ENCODE data around the gene HOXA10.

Gene HOXA10

DNA sequence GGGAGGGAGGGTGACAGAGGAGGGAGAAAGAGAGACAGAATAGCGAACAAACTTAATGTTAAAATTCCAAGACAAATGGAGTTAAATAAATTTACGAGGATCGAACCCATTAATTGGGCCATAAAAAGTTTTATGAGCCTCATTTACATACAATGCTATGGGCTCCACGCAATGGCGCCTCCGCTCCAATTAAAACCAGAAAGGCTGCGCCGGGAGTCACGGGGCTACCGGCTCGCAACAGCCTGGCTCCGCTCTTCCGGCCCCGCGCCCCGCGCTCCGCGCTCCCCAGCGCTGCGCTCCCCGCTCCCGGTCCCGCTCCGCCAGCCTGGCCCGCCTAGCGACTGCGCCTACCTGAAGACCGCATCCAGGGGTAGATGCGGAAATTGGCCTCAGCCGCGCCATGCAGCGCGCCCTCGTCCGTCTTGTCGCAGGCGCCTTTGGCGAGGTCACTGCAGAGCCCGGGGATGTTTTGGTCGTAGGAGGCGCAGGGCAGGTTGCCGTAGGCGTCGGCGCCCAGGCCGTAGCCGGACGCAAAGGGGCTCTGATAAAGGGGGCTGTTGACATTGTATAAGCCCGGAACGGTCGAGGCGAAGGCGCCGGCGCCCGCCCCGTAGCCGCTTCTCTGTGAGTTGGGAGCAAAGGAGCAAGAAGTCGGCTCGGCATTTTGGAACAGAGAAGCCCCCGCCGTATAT is 18.2 kb downstream of the HOXA10 start:
- Histone ChIP-seq H3K4me1 (ENCODE audit: control insufficient read depth, insufficient read depth, low read length, poor library complexity, severe bottlenecking) (peaks cover 2% of the 10 kb centered on the region), H3K36me3 (ENCODE audit: control insufficient read depth, insufficient read depth, low read length) (no peaks in the 10 kb centered on the region), H3K9me3 (ENCODE audit: control insufficient read depth, low read length) (no peaks in the 10 kb centered on the region), H3K4me3 (ENCODE audit: extremely low read depth, insufficient read depth, low read length, poor library complexity, severe bottlenecking) (peak overlapping the region; percentile 23), H3K27ac (ENCODE audit: low read depth, low read length, severe bottlenecking) (no peak overlapping the region)
- 4 to 6% methylated on average over 51 to 57 of the region's 63 CpGs for WGBS, 2 experiments (ENCODE audit: insufficient coverage in 2 of 2)

DNA sequence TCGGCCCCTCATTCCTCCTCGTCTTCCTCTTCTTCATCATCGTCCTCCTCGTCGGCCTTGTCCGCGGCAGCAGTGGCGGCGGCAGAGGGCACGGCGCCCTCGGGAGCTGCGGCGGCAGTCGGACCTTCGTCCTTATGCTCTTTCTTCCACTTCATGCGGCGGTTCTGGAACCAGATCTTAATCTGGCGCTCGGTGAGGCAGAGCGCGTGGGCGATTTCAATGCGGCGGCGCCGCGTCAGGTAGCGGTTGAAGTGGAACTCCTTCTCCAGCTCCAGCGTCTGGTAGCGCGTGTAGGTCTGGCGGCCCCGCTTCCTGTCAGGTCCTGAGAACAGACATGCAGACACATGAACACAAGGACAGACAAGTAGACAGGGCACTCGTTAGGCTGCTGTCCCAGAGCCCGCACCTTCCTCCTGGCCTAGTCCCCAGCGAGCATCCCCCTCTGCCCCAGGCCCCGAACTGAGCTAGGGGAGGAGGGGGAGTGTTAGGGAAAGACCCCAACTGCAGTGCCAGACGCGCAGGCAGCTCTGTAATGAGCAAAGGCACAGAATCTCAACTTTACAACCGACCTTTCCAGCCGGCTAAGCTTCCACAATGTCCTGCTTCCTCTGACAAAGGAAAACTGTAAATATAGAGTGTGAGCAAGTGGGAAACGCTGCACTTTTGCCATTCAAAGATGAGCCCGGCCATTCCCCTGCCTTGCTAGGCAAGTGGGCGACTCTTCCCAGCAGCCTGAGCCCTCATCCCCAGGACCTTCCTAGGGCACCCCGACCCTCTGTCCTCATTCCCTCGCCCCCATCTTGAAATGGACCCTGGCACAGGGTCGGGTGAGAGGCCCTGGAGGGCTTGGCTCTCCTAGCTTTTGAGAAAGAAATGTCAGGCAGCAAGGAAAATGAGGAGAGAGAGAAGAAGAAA is 19.0 kb downstream of the HOXA10 start:
- Histone ChIP-seq H3K27ac (ENCODE audit: low read depth, low read length, severe bottlenecking) (no peak overlapping the region), H3K9me3 (ENCODE audit: control insufficient read depth, low read length) (no peaks in the 10 kb centered on the region), H3K4me3 (ENCODE audit: extremely low read depth, insufficient read depth, low read length, poor library complexity, severe bottlenecking) (peak overlapping the region; percentile 2), H3K36me3 (ENCODE audit: control insufficient read depth, insufficient read depth, low read length) (no peaks in the 10 kb centered on the region), H3K4me1 (ENCODE audit: control insufficient read depth, insufficient read depth, low read length, poor library complexity, severe bottlenecking) (peaks cover 2% of the 10 kb centered on the region)
- WGBS, 2 experiments (ENCODE audit: insufficient coverage in 2 of 2): 9 to 21% methylated on average over 14 to 24 of the region's 48 CpGs

GRCh38 chr7:27154369-27154768 is 19.8 kb downstream of the HOXA10 start:
- Histone ChIP-seq H3K36me3 (ENCODE audit: control insufficient read depth, insufficient read depth, low read length) (no peaks in the 10 kb centered on the region), H3K4me3 (ENCODE audit: extremely low read depth, insufficient read depth, low read length, poor library complexity, severe bottlenecking) (no peak overlapping the region), H3K27ac (ENCODE audit: low read depth, low read length, severe bottlenecking) (no peak overlapping the region), H3K9me3 (ENCODE audit: control insufficient read depth, low read length) (no peaks in the 10 kb centered on the region), H3K4me1 (ENCODE audit: control insufficient read depth, insufficient read depth, low read length, poor library complexity, severe bottlenecking) (peaks cover 2% of the 10 kb centered on the region)
- WGBS, 2 experiments (ENCODE audit: insufficient coverage in 2 of 2): 33 to 52% methylated on average over 4 to 10 of the region's 10 CpGs

DNA sequence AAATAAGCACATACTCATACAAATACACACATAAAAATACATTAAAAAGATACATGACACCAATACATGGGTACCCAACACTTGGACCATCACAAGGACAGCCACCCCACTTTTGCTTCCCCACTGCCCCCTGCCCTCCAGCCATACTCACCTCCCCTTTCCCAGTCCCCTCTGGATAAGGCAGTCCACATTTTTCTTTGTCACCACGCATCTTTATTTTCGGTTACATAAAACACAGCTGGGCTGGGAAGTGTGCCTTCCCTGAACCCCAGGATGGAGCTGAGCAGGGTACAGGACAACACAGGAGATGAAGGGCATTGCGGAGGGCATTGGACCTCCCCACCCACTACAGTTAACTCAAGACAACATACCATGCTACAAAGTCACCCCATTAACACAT is 20.6 kb downstream of the HOXA10 start:
- peaks cover 2% of the 10 kb centered on the region for H3K4me1 ChIP-seq (ENCODE audit: control insufficient read depth, insufficient read depth, low read length, poor library complexity, severe bottlenecking)
- no peak overlapping the region for H3K4me3 ChIP-seq (ENCODE audit: extremely low read depth, insufficient read depth, low read length, poor library complexity, severe bottlenecking)
- 27 to 29% methylated on average over 2 to 3 of the region's 3 CpGs for WGBS, 2 experiments (ENCODE audit: insufficient coverage in 2 of 2)
- H3K27ac ChIP-seq (ENCODE audit: low read depth, low read length, severe bottlenecking): no peak overlapping the region
- H3K9me3 ChIP-seq (ENCODE audit: control insufficient read depth, low read length): no peaks in the 10 kb centered on the region
- no peaks in the 10 kb centered on the region for H3K36me3 ChIP-seq (ENCODE audit: control insufficient read depth, insufficient read depth, low read length)

GRCh38 chr7:27152816-27153442 is 21.2 kb downstream of the HOXA10 start:
- Histone ChIP-seq H3K9me3 (ENCODE audit: control insufficient read depth, low read length) (no peaks in the 10 kb centered on the region), H3K36me3 (ENCODE audit: control insufficient read depth, insufficient read depth, low read length) (no peaks in the 10 kb centered on the region), H3K4me1 (ENCODE audit: control insufficient read depth, insufficient read depth, low read length, poor library complexity, severe bottlenecking) (peaks cover 2% of the 10 kb centered on the region), H3K4me3 (ENCODE audit: extremely low read depth, insufficient read depth, low read length, poor library complexity, severe bottlenecking) (no peak overlapping the region), H3K27ac (ENCODE audit: low read depth, low read length, severe bottlenecking) (no peak overlapping the region)
- 5 to 21% methylated on average over 11 to 13 of the region's 22 CpGs for WGBS, 2 experiments (ENCODE audit: insufficient coverage in 2 of 2)

- H3K27ac ChIP-seq (ENCODE audit: low read depth, low read length, severe bottlenecking): no peak within 1 kb of the TSS
Measured at GRCh38 chr7:27151931-27152815, 21.9 kb downstream of the HOXA10 start, which contains the start of gene HOXA3. Gene HOXA3, minus strand, starts transcription at chr7:27152583. Its CDS starts 41,943 bp downstream, at chr7:27110640.

DNA sequence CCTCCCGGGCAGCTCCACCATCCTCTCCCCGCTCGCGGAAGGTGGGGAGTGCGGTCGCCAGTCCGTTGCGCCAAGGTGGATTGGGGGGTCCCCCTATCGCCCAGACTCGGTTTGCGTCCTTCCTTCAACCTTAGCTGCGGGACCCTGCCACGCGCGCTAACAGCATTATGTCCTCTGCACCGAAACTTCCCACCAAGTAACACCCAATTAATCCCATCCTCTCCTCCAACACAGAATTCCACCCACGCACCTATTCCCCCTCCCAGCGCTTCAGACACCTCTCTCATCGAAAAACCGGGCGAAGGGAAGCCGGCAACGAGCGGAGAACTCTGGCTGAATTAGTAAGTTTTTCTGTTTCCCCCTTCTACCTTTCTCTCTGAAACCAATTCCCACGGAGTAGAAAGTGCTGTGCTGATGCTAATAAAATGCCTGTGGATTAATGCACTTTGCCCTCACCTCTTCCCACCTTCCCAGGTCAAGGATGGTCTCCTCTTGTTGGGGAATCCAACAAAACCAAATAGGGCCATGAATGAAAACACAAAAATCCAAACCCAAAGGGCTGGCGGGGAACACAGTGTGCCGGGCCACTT is 22.7 kb downstream of the HOXA10 start:
- Histone ChIP-seq H3K36me3 (ENCODE audit: control insufficient read depth, insufficient read depth, low read length) (no peaks in the 10 kb centered on the region), H3K9me3 (ENCODE audit: control insufficient read depth, low read length) (peaks cover 2% of the 10 kb centered on the region), H3K27ac (ENCODE audit: low read depth, low read length, severe bottlenecking) (no peak overlapping the region), H3K4me3 (ENCODE audit: extremely low read depth, insufficient read depth, low read length, poor library complexity, severe bottlenecking) (peak overlapping the region; percentile 21), H3K4me1 (ENCODE audit: control insufficient read depth, insufficient read depth, low read length, poor library complexity, severe bottlenecking) (peaks cover 2% of the 10 kb centered on the region)
- WGBS, 2 experiments (ENCODE audit: insufficient coverage in 2 of 2): 4 to 6% methylated on average over 4 to 16 of the region's 27 CpGs

More at GRCh38 chr7:27151931-27152815, 21.9 kb downstream of the HOXA10 start, which contains the start of gene HOXA3:
- Histone ChIP-seq H3K9me3 (ENCODE audit: control insufficient read depth, low read length) (no peaks in the 10 kb centered on the region), H3K4me3 (ENCODE audit: extremely low read depth, insufficient read depth, low read length, poor library complexity, severe bottlenecking) (peak within 1 kb of the TSS; percentile 21), H3K36me3 (ENCODE audit: control insufficient read depth, insufficient read depth, low read length) (no peaks in the 10 kb centered on the region), H3K4me1 (ENCODE audit: control insufficient read depth, insufficient read depth, low read length, poor library complexity, severe bottlenecking) (peaks cover 2% of the 10 kb centered on the region)
- WGBS, 2 experiments (ENCODE audit: insufficient coverage in 2 of 2): 3 to 6% methylated on average over 40 to 44 of the region's 53 CpGs

- Histone ChIP-seq H3K27ac (ENCODE audit: low read depth, low read length, severe bottlenecking) (no peak overlapping the region), H3K4me3 (ENCODE audit: extremely low read depth, insufficient read depth, low read length, poor library complexity, severe bottlenecking) (peak overlapping the region; percentile 21), H3K36me3 (ENCODE audit: control insufficient read depth, insufficient read depth, low read length) (no peaks in the 10 kb centered on the region), H3K4me1 (ENCODE audit: control insufficient read depth, insufficient read depth, low read length, poor library complexity, severe bottlenecking) (peaks cover 2% of the 10 kb centered on the region), H3K9me3 (ENCODE audit: control insufficient read depth, low read length) (peaks cover 3% of the 10 kb centered on the region)
- WGBS, 2 experiments (ENCODE audit: insufficient coverage in 2 of 2): 2 to 3% methylated on average over 44 to 54 of the region's 58 CpGs
Measured at GRCh38 chr7:27150568-27151340, 23.4 kb downstream of the HOXA10 start.

GRCh38 chr7:27149842-27150567 is 24.1 kb downstream of the HOXA10 start:
- WGBS, 2 experiments (ENCODE audit: insufficient coverage in 2 of 2): 39 to 40% methylated on average over 4 to 8 of the region's 13 CpGs
- H3K4me3 ChIP-seq (ENCODE audit: extremely low read depth, insufficient read depth, low read length, poor library complexity, severe bottlenecking): peak overlapping the region; percentile 21

More at GRCh38 chr7:27149842-27150567, 24.1 kb downstream of the HOXA10 start:
- peaks cover 2% of the 10 kb centered on the region for H3K4me1 ChIP-seq (ENCODE audit: control insufficient read depth, insufficient read depth, low read length, poor library complexity, severe bottlenecking)
- H3K9me3 ChIP-seq (ENCODE audit: control insufficient read depth, low read length): peaks cover 3% of the 10 kb centered on the region
- H3K36me3 ChIP-seq (ENCODE audit: control insufficient read depth, insufficient read depth, low read length): no peaks in the 10 kb centered on the region
- H3K27ac ChIP-seq (ENCODE audit: low read depth, low read length, severe bottlenecking): no peak overlapping the region
